D721Med (cell line): Measurements from ENCODE around the gene OTUB2.

Experiments used
- DNase-seq: peaks from one replicate; pipeline ENCODE4 v3.0.0; 2011; ENCODE audit warnings: low spot score; ENCODE audit not compliant: insufficient read length
- FAIRE-seq: peaks from 2 replicates; lab custom pipeline; 2011; peaks lifted over from hg19 to GRCh38; lab: Jason Lieb, UNC
- TF ChIP-seq, protein P1 (sequence below): IDR thresholded peaks from 2 replicates; pipeline ENCODE4 v1.5.1; 2012; ENCODE audit warnings: mild to moderate bottlenecking, control low read depth; ENCODE audit not compliant: insufficient read depth; ENCODE audit errors: missing control alignments

OTUB2 gene

DNA sequence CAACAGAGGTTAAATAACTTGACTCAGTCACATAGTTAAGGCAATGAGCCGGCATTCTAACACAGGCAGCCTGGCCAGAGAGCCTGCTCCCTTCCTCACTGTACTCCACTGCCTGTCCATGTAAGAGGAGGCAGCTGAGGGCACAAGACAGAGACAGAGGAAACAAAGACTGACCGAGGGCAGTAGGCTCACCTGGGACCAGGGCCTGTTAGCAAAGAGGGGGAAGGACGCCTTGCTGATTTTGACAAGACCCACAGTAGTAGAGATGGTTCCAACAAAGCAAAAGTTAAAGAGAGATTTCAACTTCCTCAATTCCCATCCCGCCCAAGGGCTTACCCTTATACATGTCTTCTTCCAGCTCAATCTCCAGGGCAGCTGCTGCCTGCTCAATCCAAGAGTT, 26.5 kb downstream of the OTUB2 start:
- TF ChIP-seq, protein P1, sequence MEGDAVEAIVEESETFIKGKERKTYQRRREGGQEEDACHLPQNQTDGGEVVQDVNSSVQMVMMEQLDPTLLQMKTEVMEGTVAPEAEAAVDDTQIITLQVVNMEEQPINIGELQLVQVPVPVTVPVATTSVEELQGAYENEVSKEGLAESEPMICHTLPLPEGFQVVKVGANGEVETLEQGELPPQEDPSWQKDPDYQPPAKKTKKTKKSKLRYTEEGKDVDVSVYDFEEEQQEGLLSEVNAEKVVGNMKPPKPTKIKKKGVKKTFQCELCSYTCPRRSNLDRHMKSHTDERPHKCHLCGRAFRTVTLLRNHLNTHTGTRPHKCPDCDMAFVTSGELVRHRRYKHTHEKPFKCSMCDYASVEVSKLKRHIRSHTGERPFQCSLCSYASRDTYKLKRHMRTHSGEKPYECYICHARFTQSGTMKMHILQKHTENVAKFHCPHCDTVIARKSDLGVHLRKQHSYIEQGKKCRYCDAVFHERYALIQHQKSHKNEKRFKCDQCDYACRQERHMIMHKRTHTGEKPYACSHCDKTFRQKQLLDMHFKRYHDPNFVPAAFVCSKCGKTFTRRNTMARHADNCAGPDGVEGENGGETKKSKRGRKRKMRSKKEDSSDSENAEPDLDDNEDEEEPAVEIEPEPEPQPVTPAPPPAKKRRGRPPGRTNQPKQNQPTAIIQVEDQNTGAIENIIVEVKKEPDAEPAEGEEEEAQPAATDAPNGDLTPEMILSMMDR = no peak
- DNase-seq (no peak), FAIRE-seq (no peak)

DNA sequence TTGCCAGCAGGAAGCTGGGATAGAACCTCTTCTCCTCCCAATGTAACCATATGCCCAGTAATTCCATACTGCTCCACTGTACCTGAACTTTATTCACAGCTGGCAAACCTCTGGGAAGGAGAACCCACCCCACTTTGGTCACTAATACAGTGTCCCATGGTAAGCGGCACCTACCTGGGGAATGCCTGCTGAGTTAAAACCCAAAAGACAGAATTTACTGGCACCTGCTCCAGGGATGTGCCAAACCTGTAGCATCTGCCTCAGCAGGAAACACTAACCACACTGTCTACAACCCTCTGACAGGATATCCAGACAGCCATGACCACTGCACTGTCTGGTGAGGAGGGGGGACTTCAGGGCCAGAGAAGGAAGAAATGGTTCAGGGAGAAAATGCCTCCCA, 28.3 kb downstream of the OTUB2 start:
- FAIRE-seq = no peak

GRCh38 chr14:94054936-94055335, 28.8 kb downstream of the OTUB2 start:
- no peak for DNase-seq
- TF ChIP-seq, protein P1 = no peak
- no peak for FAIRE-seq

More for the DNA sequence above, 28.3 kb downstream of the OTUB2 start:
- DNase-seq = no peak
- TF ChIP-seq, protein P1 = no peak

DNA sequence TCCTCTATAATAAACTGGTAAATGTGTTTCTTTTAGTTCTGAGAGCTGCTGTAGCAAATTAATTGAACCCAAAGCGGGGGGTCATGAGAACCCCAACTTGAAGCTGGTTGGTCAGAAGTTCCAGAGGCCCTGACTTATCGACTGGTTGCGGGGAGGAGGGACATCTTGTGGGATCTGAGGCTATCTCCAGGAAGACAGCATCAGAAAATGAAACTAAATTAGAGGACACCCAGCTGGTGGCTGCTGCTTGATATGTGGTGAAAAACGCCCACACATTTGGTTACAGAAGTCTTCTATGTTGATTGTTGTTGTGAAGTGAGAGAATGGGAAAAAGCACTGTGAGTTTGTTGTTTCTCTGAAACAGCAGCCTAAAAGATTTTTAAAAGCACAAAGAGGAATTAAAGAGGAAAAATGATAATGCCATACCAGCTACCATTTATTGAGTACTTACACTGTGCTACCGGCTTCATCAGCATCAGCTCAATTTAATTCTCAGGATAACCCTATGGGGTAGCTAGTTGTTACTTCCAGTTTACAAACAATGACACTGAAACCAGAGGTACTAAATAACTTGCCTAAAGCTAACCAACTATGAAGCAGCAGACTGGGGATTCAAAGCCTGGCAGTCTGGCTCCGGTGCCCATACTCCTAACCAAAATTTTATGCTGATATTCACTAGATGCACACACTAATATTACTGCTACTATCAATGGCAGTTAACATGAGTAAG, 30.6 kb downstream of the OTUB2 start:
- DNase-seq (no peak), FAIRE-seq (no peak)
- TF ChIP-seq, protein P1 = no peak

- TF ChIP-seq, protein P1 = no peak
- no peak for DNase-seq
- FAIRE-seq = no peak
Observed at GRCh38 chr14:94058128-94058673, 32.1 kb downstream of the OTUB2 start.

- TF ChIP-seq, protein P1 = no peak
- FAIRE-seq (no peak), DNase-seq (no peak)
Observed at GRCh38 chr14:94058674-94059138, 32.6 kb downstream of the OTUB2 start.

- FAIRE-seq (no peak), DNase-seq (no peak)
- TF ChIP-seq, protein P1 = no peak
Observed at GRCh38 chr14:94059998-94060397, 33.9 kb downstream of the OTUB2 start.
